ENCODE results near the gene LARP4B. TPM values are rescaled to one million over a fixed set of nuclear protein-coding genes. Genes with fewer than 3 reads are reported as not detected.
"Not testable (repeated sequence)": the region's sequence is repeated elsewhere in the genome, so short reads cannot be mapped to it uniquely, and the experiment has no call there.

Gene LARP4B
- total RNA-seq, 1 experiment from 2014 or later: 47.7 TPM

GRCh38 chr10:780536-781524, 150.7 kb downstream of the LARP4B start:
- H3K27ac ChIP-seq: no peak overlapping the region
- H3K9me3 ChIP-seq (replicated peaks): no peaks in the 10 kb centered on the region
- DNase-seq (ENCODE audit: low read depth in 1 of 2, low spot score in 2 of 2): peak in 1 of 2 experiments; percentile 37
- no peak overlapping the region for H3K4me3 ChIP-seq
- H3K27me3 ChIP-seq (replicated peaks): no peaks in the 10 kb centered on the region
- peaks cover 9% of the 10 kb centered on the region for H3K4me1 ChIP-seq (replicated peaks)
- H3K36me3 ChIP-seq: no peaks in the 10 kb centered on the region

DNA sequence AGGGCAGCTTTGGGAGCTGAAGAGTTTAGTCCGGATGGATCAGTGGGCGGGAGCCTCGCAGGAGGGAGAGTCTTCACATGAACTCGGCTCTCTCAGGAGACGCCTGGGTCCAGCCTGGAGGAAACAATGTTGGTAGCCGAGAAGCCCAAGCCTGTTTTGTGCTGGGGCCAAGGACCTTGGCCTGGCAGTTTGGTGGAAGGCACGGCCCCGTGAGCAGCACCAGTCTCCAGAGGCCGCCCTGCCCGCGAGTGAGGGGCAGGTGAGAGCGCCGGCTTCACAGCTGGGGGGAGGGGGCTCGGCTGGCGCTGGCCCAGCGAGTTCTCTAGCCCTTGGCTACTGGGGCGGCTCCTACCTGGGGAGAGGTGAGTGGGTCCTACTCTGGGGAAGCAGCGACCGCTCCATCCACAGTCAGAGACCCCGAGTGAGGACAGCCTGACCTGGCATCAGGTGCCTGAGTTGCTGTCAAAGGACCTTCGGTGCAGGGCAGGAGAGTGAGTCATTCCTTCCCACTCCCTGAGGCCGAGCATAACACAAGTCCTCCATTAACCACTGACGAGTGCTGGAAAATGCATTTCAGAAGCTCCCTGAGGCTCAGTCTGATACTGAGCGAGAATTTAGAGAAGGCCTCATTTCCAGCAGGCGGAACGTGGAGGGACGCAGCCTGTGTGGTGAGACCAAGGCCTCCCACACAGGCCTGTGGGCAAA, 152.7 kb downstream of the LARP4B start:
- Histone ChIP-seq H3K27ac (no peak overlapping the region), H3K27me3 (replicated peaks) (no peaks in the 10 kb centered on the region), H3K4me3 (no peak overlapping the region), H3K9me3 (replicated peaks) (no peaks in the 10 kb centered on the region), H3K36me3 (no peaks in the 10 kb centered on the region), H3K4me1 (replicated peaks) (peaks cover 5% of the 10 kb centered on the region)
- no peak for DNase-seq (ENCODE audit: low read depth in 1 of 2, low spot score in 2 of 2)

DNA sequence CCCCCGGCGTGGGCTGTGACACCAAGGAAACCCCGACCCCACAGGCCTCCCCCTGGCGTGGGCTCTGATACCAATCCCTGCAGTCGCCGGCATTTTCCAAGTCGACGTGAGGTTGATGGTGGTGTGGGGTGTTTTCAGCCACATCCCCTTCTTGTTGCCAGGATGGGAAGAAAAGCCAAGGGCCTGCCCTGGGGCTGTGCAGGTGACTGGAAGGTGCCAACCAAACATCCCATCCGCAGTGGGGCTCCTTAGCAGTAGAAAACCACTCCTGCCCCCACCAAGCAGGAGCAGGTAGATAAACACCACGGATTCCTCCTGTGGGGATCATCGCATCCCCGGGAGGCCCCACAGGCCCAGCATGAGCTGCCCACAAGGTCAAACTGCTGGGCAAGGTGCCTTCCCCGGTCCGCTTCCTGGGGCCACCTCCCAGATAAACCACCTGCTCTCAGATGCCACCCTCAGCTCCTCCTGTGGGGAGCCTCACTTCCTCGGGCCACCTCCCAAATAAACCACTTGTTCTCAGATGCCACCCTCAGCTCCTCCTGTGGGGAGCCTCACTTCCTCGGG, 153.5 kb downstream of the LARP4B start:
- Histone ChIP-seq H3K36me3 (no peaks in the 10 kb centered on the region), H3K27me3 (replicated peaks) (no peaks in the 10 kb centered on the region), H3K4me1 (replicated peaks) (peaks cover 5% of the 10 kb centered on the region), H3K9me3 (replicated peaks) (no peaks in the 10 kb centered on the region), H3K27ac (no peak overlapping the region), H3K4me3 (no peak overlapping the region)
- DNase-seq (ENCODE audit: low read depth in 1 of 2, low spot score in 2 of 2): no peak

DNA sequence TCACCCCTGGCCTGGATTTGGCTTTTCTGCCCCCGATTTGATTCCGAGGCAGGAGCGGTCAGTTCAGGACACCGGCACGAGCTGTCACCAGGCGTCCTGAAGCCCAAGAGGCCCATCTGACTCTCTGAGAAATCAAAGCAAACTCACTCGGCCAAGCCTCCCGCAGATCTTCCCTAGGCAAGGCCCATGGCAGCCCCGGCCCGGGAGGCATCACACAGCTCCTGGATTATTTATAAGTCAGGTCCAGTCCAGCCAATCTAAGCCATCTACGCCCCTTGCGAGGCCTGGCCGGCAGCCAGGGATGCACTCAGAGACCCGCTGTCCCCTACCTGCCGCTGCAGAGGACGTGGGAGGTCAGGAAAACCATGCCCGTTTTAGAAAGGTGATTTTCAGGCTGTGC, 154.7 kb downstream of the LARP4B start:
- no peaks in the 10 kb centered on the region for H3K9me3 ChIP-seq (replicated peaks)
- peaks cover 5% of the 10 kb centered on the region for H3K4me1 ChIP-seq (replicated peaks)
- no peak overlapping the region for H3K4me3 ChIP-seq
- no peak overlapping the region for H3K27ac ChIP-seq
- H3K27me3 ChIP-seq (replicated peaks): no peaks in the 10 kb centered on the region
- no peaks in the 10 kb centered on the region for H3K36me3 ChIP-seq
- DNase-seq (ENCODE audit: low read depth in 1 of 2, low spot score in 2 of 2): no peak

- Histone ChIP-seq H3K4me1 (replicated peaks) (peaks cover 5% of the 10 kb centered on the region), H3K36me3 (no peaks in the 10 kb centered on the region), H3K27me3 (replicated peaks) (no peaks in the 10 kb centered on the region), H3K27ac (no peak overlapping the region), H3K4me3 (no peak overlapping the region), H3K9me3 (replicated peaks) (no peaks in the 10 kb centered on the region; the same call in 1 of the 2 replicates)
- no peak for DNase-seq (ENCODE audit: low read depth in 1 of 2, low spot score in 2 of 2)
These were observed 156.0 kb downstream of the LARP4B start for GRCh38 chr10:775245-776075.

DNA sequence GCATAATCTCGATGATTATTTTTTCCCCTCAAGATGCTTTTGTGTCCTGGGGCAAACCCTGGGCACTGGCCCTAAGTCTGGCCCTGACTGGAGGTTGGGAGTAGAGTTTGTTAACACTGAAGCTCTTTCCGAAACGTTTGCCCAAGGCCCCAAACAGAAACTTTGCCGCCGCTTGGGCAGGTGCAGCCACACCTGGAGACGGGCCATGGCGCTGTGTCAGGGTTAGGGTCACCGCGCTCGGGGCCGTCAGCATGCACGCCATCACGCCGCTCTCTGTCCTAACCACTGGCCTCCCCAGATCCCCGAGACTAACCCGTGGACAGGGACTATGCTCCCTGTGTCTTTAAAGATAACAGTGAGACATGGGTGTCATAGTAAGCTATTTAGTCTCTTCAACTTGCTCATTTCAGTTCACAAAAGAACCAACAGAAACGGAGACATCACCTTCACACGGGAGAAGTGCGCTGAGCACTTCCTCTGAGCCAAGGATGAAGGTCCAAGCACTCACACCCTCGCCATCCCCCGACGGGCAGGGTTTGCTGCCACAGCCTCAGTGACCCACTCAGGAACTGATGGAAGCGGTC, 156.8 kb downstream of the LARP4B start:
- H3K27ac ChIP-seq: no peak overlapping the region
- H3K27me3 ChIP-seq (replicated peaks): no peaks in the 10 kb centered on the region
- H3K4me1 ChIP-seq (replicated peaks): peaks cover 5% of the 10 kb centered on the region
- H3K4me3 ChIP-seq: no peak overlapping the region
- no peak for DNase-seq (ENCODE audit: low read depth in 1 of 2, low spot score in 2 of 2)
- no peaks in the 10 kb centered on the region; the same call in 1 of the 2 replicates for H3K9me3 ChIP-seq (replicated peaks)
- H3K36me3 ChIP-seq: no peaks in the 10 kb centered on the region

GRCh38 chr10:774223-774622, 157.3 kb downstream of the LARP4B start:
- peaks cover 5% of the 10 kb centered on the region for H3K4me1 ChIP-seq (replicated peaks)
- no peaks in the 10 kb centered on the region; the same call in none of the 2 replicates for H3K9me3 ChIP-seq (replicated peaks)
- H3K36me3 ChIP-seq: no peaks in the 10 kb centered on the region
- no peak overlapping the region for H3K27ac ChIP-seq
- no peak overlapping the region for H3K4me3 ChIP-seq
- H3K27me3 ChIP-seq (replicated peaks): no peaks in the 10 kb centered on the region
- no peak for DNase-seq (ENCODE audit: low read depth in 1 of 2, low spot score in 2 of 2)

DNA sequence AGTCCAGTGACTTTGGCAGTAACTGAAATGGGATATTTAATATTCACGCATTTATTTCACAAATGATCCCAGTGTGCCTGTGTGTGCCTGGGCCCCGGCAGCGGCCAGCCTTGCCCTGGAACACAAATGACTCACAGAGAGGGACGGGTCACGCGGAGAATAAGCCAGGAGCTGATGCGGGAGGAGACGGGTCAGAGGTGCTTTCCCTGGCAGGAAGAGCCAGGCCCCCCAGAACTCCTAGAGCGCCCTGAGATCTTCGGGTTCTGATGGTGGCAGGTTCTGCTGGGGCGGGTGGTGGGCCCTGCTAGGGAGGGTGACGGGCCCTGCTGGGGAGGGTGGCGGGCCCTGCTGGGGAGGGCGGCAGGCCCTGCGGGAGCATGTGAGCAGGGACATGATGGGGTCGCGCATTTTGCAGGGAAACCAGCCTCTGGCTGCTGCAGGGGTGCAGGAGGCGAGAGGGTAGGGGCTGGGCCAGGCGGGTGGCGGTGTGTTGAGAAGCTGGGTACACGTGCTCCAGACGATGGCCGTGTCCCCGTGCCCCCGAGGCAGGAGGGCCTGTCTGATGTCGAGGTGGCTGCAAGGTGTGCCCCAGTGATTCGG, 157.8 kb downstream of the LARP4B start:
- peaks cover 5% of the 10 kb centered on the region for H3K4me1 ChIP-seq (replicated peaks)
- H3K27me3 ChIP-seq (replicated peaks): no peaks in the 10 kb centered on the region
- no peaks in the 10 kb centered on the region for H3K36me3 ChIP-seq
- H3K27ac ChIP-seq: no peak overlapping the region
- no peaks in the 10 kb centered on the region; the same call in none of the 2 replicates for H3K9me3 ChIP-seq (replicated peaks)
- DNase-seq (ENCODE audit: low read depth in 1 of 2, low spot score in 2 of 2): peak in 1 of 2 experiments; percentile 36
- no peak overlapping the region for H3K4me3 ChIP-seq

DNA sequence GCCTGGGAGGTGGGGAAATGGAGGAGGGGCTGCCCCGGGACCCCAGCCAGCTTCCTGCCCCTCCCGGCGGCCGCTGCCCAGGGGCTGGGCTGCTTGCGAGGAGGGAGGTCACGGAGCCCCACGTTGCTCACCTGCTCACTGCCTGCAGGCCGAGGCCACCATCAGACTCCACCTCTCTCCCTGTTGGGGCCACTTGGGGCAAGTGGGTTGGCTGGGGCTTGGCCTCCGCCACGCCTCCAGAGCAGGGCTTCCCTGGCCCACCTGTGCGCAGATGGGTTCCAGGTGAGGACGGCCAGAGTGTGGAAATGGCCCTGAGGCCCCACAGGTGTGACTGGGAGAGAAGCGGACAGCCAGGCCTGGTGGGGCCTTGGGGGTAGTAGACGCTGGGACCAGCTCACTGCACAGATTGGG, 159.3 kb downstream of the LARP4B start:
- H3K27ac ChIP-seq: no peak overlapping the region

DNA sequence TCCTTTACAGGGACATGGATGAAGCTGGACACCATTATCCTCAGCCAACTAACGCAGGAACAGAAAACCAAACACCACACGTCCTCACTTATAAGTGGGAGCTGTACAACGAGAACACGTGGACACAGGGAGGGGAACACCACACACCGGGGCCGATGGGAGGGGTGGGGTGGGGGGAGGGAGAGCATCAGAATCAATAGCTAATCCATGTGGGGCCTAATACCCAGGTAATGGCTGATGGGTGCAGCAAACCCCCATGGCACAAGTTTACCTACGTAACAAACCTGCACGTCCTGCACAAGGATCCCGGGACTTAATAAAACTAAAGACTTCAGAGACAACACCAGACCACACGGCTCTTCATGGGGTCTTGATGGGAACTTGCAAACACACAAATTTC, 159.9 kb downstream of the LARP4B start:
- Histone ChIP-seq H3K4me1 (replicated peaks) (peaks cover 5% of the 10 kb centered on the region), H3K4me3 (no peak overlapping the region), H3K27ac (no peak overlapping the region), H3K36me3 (no peaks in the 10 kb centered on the region), H3K9me3 (replicated peaks) (no peaks in the 10 kb centered on the region; the same call in none of the 2 replicates), H3K27me3 (replicated peaks) (no peaks in the 10 kb centered on the region)
- DNase-seq (ENCODE audit: low read depth in 1 of 2, low spot score in 2 of 2): peak in 1 of 2 experiments; percentile 28

More for the DNA sequence above, 159.3 kb downstream of the LARP4B start:
- peaks cover 5% of the 10 kb centered on the region for H3K4me1 ChIP-seq (replicated peaks)
- no peaks in the 10 kb centered on the region for H3K27me3 ChIP-seq (replicated peaks)
- H3K36me3 ChIP-seq: no peaks in the 10 kb centered on the region
- H3K9me3 ChIP-seq (replicated peaks): no peaks in the 10 kb centered on the region; the same call in none of the 2 replicates
- H3K4me3 ChIP-seq: no peak overlapping the region
- peak in 1 of 2 experiments; percentile 28 for DNase-seq (ENCODE audit: low read depth in 1 of 2, low spot score in 2 of 2)

GRCh38 chr10:770975-771374, 160.5 kb downstream of the LARP4B start:
- Histone ChIP-seq H3K27me3 (replicated peaks) (no peaks in the 10 kb centered on the region), H3K4me1 (replicated peaks) (peaks cover 5% of the 10 kb centered on the region), H3K27ac (no peak overlapping the region), H3K36me3 (no peaks in the 10 kb centered on the region), H3K9me3 (replicated peaks) (no peaks in the 10 kb centered on the region; the same call in none of the 2 replicates), H3K4me3 (no peak overlapping the region)
- DNase-seq (ENCODE audit: low read depth in 1 of 2, low spot score in 2 of 2): peak in 1 of 2 experiments; percentile 30

DNA sequence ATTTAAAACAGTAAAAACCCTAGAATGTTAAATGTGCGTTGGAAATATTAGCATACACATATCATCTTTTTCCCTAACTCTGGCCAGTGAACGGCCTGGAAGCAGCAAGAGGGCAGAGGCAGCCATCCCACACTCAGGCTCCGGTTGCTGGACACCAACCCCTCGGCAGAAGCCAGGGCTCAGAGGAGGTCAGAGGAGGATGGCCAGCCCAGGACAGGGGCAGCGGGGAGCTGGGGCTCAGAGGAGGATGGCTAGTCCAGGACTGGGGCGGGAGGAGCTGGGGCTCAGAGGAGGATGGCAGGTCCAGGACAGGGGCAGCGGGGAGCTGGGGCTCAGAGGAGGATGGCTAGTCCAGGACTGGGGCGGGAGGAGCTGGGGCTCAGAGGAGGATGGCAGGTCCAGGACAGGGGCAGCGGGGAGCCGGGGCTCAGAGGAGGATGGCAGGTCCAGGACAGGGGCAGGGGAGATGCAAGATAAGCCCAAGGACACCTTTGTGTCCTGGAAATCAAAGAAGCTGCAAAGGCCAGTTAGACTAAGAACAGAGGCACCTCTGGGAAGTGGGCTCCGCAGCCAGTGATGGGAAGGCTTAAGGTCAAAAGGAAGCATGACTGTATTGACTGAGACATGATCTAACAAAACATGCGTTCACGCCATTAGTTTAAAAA, 161.3 kb downstream of the LARP4B start:
- H3K9me3 ChIP-seq (replicated peaks); H3K27me3 ChIP-seq (replicated peaks); H3K27ac ChIP-seq; H3K4me1 ChIP-seq (replicated peaks); H3K36me3 ChIP-seq; H3K4me3 ChIP-seq: not testable (repeated sequence)
- peak in 1 of 2 experiments; percentile 28 for DNase-seq (ENCODE audit: low read depth in 1 of 2, low spot score in 2 of 2)
